ENCODE data around the gene NDUFS2. TPM values are rescaled to one million over a fixed set of nuclear protein-coding genes. Genes with fewer than 3 reads are reported as not detected.

Gene NDUFS2
- total and polyA plus RNA-seq, 9 donors = 76.2 to 140 (median 105) TPM

DNA sequence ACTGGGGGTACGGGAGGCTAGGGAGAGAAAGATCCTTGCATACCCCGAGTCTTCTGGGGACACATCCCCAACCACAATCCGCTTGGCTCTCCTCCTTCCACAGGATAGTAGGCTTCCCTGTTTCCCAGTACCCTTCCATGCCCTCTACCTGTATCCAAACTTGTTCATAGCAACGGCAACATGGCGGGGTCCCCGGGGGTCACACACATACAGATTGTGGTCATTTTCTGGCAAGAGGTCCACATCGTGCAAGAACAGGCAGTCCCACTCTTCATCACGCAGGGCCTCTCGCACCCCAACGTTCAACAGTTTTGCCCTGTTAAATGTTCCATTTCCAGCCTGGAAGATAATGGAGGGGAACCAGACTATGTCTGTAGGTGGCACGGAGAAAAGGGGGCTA, 28.5 kb upstream of the NDUFS2 start:
- H3K4me1 ChIP-seq (ENCODE audit: insufficient read depth) = peaks cover 6% of the 10 kb centered on the region
- H3K27ac ChIP-seq = no peak overlapping the region
- H3K4me3 ChIP-seq = no peak overlapping the region
- no peaks in the 10 kb centered on the region for H3K36me3 ChIP-seq
- no peaks in the 10 kb centered on the region for H3K27me3 ChIP-seq
- peak in 1 of 5 donors; percentile 21 for DNase-seq
- no peaks in the 10 kb centered on the region for H3K9me3 ChIP-seq
- intact Hi-C loops (cut with DNase I) = no loop called here
- WGBS, 3 donors = 87 to 92% (median 88%) methylated on average over 11 of the region's 11 CpGs
- TF ChIP-seq, protein P1, sequence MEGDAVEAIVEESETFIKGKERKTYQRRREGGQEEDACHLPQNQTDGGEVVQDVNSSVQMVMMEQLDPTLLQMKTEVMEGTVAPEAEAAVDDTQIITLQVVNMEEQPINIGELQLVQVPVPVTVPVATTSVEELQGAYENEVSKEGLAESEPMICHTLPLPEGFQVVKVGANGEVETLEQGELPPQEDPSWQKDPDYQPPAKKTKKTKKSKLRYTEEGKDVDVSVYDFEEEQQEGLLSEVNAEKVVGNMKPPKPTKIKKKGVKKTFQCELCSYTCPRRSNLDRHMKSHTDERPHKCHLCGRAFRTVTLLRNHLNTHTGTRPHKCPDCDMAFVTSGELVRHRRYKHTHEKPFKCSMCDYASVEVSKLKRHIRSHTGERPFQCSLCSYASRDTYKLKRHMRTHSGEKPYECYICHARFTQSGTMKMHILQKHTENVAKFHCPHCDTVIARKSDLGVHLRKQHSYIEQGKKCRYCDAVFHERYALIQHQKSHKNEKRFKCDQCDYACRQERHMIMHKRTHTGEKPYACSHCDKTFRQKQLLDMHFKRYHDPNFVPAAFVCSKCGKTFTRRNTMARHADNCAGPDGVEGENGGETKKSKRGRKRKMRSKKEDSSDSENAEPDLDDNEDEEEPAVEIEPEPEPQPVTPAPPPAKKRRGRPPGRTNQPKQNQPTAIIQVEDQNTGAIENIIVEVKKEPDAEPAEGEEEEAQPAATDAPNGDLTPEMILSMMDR (IDR thresholded peaks at IDR 0.05) = no peak
- TF ChIP-seq EP300 (IDR thresholded peaks at IDR 0.05) = no peak
- no peak for TF ChIP-seq POLR2A (IDR thresholded peaks at IDR 0.05)

DNA sequence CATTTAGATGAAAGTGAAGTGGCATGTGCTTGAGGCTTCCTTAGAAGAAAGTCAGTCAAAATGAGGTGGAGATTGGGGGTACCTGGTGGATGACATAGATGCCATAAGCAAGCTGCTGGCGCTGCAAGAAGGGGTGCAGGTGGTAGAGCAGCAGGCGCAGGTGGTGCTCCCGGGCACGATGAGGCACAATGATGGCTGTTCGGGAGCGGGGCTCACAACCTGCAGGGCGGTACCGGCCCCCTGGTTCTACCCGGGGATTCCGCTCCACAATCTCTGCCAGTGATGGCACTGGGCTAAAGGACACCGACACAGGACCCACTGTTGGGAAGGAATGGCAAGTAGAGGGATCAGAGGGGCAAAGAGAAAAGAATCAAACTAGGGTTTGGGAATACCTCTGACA, 27.3 kb upstream of the NDUFS2 start:
- Histone ChIP-seq H3K4me1 (ENCODE audit: insufficient read depth) (peaks cover 6% of the 10 kb centered on the region), H3K9me3 (no peaks in the 10 kb centered on the region), H3K4me3 (no peak overlapping the region), H3K27me3 (no peaks in the 10 kb centered on the region), H3K36me3 (no peaks in the 10 kb centered on the region), H3K27ac (no peak overlapping the region)
- 89 to 93% (median 91%) methylated on average over 11 of the region's 11 CpGs for WGBS, 3 donors
- peak in 1 of 5 donors; percentile 33 for DNase-seq
- intact Hi-C loops (cut with DNase I) = no loop called here
- no peak for TF ChIP-seq POLR2A (IDR thresholded peaks at IDR 0.05)
- TF ChIP-seq, protein P1 (IDR thresholded peaks at IDR 0.05) = no peak
- TF ChIP-seq EP300 (IDR thresholded peaks at IDR 0.05) = no peak

DNA sequence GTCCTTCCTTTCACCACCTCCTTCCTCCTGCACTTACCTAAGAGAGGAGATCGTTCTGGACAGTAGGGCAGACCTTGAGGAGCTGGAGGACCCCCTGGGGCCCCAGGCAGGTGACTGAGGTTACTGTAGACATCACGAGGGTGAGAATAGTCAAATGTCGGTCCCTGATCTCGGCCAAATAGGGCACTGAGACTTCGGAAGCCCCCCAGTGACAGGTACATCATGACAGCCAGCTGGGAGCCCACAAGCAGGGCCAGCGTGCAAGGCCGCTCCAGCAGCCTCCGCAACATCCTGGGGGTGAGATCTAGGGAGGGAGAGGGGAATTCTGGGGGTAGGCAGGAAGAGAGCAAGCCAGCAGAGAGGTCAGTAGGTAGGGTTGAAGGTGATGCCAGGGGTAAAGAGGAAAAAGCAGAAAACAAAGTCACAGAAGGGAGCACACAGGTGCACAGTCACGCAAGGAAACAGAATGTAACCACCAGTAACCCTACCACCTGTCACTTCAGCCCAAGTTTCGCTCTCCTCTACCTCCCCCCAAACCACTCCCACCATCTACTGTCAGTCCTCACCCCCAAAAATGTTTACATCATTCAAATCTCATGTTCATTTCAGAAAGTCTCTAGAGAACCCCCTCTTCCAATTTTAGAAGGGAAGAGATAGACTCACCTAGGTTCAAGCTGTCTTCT, 26.3 kb upstream of the NDUFS2 start:
- peaks cover 6% of the 10 kb centered on the region for H3K4me1 ChIP-seq (ENCODE audit: insufficient read depth)
- H3K9me3 ChIP-seq = no peaks in the 10 kb centered on the region
- no peak for TF ChIP-seq POLR2A (IDR thresholded peaks at IDR 0.05)
- TF ChIP-seq EP300 (IDR thresholded peaks at IDR 0.05) = no peak
- TF ChIP-seq, protein P1 (IDR thresholded peaks at IDR 0.05) = no peak
- H3K4me3 ChIP-seq = peak overlapping the region; percentile 87
- H3K27me3 ChIP-seq = no peaks in the 10 kb centered on the region
- H3K36me3 ChIP-seq = no peaks in the 10 kb centered on the region
- intact Hi-C loops (cut with DNase I) = no loop called here
- WGBS, 3 donors = 79 to 88% (median 81%) methylated on average over 10 of the region's 10 CpGs
- no peak overlapping the region for H3K27ac ChIP-seq
- peak in 1 of 5 donors; percentile 31 for DNase-seq

DNA sequence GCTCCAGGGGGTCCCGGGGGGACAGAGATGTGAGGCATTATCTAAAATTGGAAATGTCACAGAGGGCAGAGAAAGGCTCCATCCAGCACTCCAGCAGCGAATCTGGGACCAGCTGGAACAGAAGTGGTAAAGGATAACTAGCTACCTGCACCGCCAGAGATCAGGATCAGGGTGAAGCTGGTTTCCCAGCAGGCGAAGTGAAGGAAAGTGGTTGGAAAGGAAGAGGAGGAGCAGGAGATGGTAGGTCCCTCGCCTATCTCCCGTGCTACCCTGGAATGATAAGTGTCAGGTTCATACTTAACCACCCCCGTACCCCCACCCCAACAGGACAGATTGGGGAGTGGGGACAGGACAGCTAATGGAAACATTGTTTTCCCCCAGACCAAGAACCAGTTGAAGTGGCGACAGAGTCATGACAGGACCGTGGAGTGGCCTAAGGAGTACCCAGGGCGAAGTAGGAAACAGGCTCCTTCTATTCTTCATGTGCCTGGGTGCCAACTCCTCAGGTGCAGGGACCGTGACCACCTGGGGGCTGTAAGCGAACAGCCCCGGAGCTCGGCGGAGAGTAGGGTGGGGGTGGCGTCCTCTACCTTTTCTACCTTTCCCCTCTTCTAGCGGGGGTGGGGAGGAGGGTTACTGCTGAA, 25.6 kb upstream of the NDUFS2 start:
- TF ChIP-seq, protein P1 (IDR thresholded peaks at IDR 0.05) = no peak
- TF ChIP-seq EP300 (IDR thresholded peaks at IDR 0.05) (no peak), POLR2A (IDR thresholded peaks at IDR 0.05) (no peak)
- Histone ChIP-seq H3K4me1 (ENCODE audit: insufficient read depth) (peaks cover 6% of the 10 kb centered on the region), H3K27ac (peak overlapping the region; percentile 87 to 91), H3K9me3 (no peaks in the 10 kb centered on the region), H3K36me3 (no peaks in the 10 kb centered on the region), H3K27me3 (no peaks in the 10 kb centered on the region), H3K4me3 (peak overlapping the region; percentile 87)
- intact Hi-C loops (cut with DNase I) = no loop called here
- DNase-seq = no peak
- 8 to 10% (median 8%) methylated on average over 16 to 17 of the region's 17 CpGs for WGBS, 3 donors
